ENCODE data around the gene ZBTB9.
"Not testable (repeated sequence)": the region's sequence is repeated elsewhere in the genome, so short reads cannot be mapped to it uniquely, and the experiment has no call there.

DNA sequence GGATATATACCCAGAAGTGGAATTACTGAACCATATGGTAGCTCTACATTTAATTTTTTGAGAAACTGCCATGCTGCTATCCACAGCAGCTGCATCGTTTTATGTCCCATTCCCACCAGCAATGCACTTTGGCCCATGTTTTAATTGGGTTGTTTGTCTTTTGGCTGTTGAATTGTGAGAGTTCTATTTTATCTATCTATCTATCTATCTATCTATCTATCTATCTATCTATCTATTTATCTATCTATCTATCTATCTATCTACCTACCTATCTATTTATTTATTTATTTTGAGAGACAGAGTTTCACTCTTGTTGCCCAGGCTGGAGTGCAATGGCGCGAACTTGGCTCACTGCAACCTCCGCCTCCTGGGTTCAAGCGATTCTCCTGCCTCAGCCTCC is 28.2 kb downstream of the ZBTB9 start:
- TF ChIP-seq SRF (IDR thresholded peaks at IDR 0.05; ENCODE audit: low read depth); CTCF (IDR thresholded peaks at IDR 0.05 in 2 of 3, conservative IDR thresholded peaks at IDR 0.05 in 1 of 3; ENCODE audit: borderline replicate concordance in 1 of 3, insufficient read depth in 1 of 3, low read depth in 2 of 3, low read length in 2 of 3); EZH2 (IDR thresholded peaks at IDR 0.05); MAX (IDR thresholded peaks at IDR 0.05): not testable (repeated sequence)

Data from HCT116 (cell line).